Tibial nerve (tissue), 3 donors: ENCODE data around the gene NOTCH4.
"Not testable (repeated sequence)": the region's sequence is repeated elsewhere in the genome, so short reads cannot be mapped to it uniquely, and the experiment has no call there.

ENCODE experiments used
- POLR2A ChIP-seq, 2 donors: fragments of 450-650 bp; IDR thresholded peaks; one replicate each; pipeline ENCODE4 v1.6.1; 2017; ENCODE audit warnings: antibody characterized with exemption in 2 of 2, mild to moderate bottlenecking in 2 of 2, moderate library complexity in 2 of 2
- TF ChIP-seq, protein P1 (sequence below), 5 experiments: fragments of 200-600 bp in 3 of 5; fragments of 450-650 bp in 2 of 5; sonication (generic) in 3 of 5; IDR thresholded peaks; one replicate each; pipeline ENCODE4 v1.5.1; 2016 to 2019; ENCODE audit warnings: antibody characterized with exemption in 5 of 5, mild to moderate bottlenecking in 3 of 5, moderate library complexity in 2 of 5

DNA sequence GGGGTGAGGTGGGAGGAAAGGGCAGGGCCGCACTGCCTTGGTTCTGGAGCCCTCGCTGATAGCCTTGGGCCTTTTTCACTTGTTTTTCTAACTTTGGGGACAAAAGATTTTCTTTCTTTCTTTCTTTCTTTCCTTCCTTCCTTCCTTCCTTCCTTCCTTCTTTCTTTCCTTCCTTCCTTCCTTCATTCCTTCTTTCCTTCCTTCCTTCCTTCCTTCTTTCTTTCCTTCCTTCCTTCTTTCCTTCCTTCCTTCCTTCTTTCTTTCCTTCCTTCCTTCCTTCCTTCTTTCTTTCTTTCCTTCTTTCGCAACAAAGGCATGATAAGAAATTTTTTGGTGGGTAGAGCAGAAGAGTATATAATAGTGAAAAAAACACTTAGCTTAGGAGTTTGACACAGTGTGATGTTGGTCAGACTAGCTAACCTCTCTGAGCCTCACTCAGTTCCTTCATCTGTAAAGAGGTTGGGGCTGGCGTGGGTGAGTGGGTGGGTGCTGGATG is 18.5 kb upstream of the NOTCH4 start:
- TF ChIP-seq, protein P1, sequence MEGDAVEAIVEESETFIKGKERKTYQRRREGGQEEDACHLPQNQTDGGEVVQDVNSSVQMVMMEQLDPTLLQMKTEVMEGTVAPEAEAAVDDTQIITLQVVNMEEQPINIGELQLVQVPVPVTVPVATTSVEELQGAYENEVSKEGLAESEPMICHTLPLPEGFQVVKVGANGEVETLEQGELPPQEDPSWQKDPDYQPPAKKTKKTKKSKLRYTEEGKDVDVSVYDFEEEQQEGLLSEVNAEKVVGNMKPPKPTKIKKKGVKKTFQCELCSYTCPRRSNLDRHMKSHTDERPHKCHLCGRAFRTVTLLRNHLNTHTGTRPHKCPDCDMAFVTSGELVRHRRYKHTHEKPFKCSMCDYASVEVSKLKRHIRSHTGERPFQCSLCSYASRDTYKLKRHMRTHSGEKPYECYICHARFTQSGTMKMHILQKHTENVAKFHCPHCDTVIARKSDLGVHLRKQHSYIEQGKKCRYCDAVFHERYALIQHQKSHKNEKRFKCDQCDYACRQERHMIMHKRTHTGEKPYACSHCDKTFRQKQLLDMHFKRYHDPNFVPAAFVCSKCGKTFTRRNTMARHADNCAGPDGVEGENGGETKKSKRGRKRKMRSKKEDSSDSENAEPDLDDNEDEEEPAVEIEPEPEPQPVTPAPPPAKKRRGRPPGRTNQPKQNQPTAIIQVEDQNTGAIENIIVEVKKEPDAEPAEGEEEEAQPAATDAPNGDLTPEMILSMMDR (IDR thresholded peaks at IDR 0.05), result not testable (repeated sequence)
- TF ChIP-seq POLR2A (IDR thresholded peaks at IDR 0.05), result not testable (repeated sequence)
